Measurements from ENCODE around the gene SLC13A2. TPM values are rescaled to one million over a fixed set of nuclear protein-coding genes. Genes with fewer than 3 reads are reported as not detected.

SLC13A2 gene
- total and polyA plus RNA-seq, 12 donors: not detected

- Histone ChIP-seq H3K4me3 (no peak overlapping the region), H3K4me1 (no peaks in the 10 kb centered on the region), H3K27me3 (peaks cover 0 to 82% (median 53%) of the 10 kb centered on the region in 7 donors), H3K27ac (no peak overlapping the region), H3K36me3 (no peaks in the 10 kb centered on the region), H3K9me3 (no peaks in the 10 kb centered on the region)
- DNase-seq (no peak), ATAC-seq (no peak)
- intact Hi-C loops (cut with DNase I): no loop called here
- no peak for TF ChIP-seq CTCF (IDR thresholded peaks at IDR 0.05)
- WGBS, 2 donors: 25 to 27% methylated on average over 23 to 24 of the region's 24 CpGs
These were observed 34.2 kb downstream of the SLC13A2 start for GRCh38 chr17:28507567-28508203.

GRCh38 chr17:28508211-28508724, 34.8 kb downstream of the SLC13A2 start:
- WGBS, 2 donors: 58 to 65% methylated on average over 11 of the region's 11 CpGs
- no peak overlapping the region for H3K4me3 ChIP-seq
- DNase-seq: no peak
- intact Hi-C loops (cut with DNase I): no loop called here
- no peaks in the 10 kb centered on the region for H3K4me1 ChIP-seq
- no peak for ATAC-seq
- no peak overlapping the region for H3K27ac ChIP-seq
- no peak for TF ChIP-seq CTCF (IDR thresholded peaks at IDR 0.05)
- H3K27me3 ChIP-seq: peaks cover 0 to 88% (median 59%) of the 10 kb centered on the region in 7 donors
- H3K36me3 ChIP-seq: no peaks in the 10 kb centered on the region
- H3K9me3 ChIP-seq: no peaks in the 10 kb centered on the region

GRCh38 chr17:28509789-28510188, 36.3 kb downstream of the SLC13A2 start:
- no peak for TF ChIP-seq CTCF (IDR thresholded peaks at IDR 0.05)

GRCh38 chr17:28511858-28512461, 38.5 kb downstream of the SLC13A2 start:
- Histone ChIP-seq H3K27ac (no peak overlapping the region), H3K4me1 (no peaks in the 10 kb centered on the region), H3K4me3 (no peak overlapping the region), H3K9me3 (no peaks in the 10 kb centered on the region), H3K36me3 (no peaks in the 10 kb centered on the region), H3K27me3 (peaks cover 0 to 79% (median 55%) of the 10 kb centered on the region in 7 donors)
- intact Hi-C loops (cut with DNase I): no loop called here
- 60 to 71% methylated on average over 3 of the region's 3 CpGs for WGBS, 2 donors
- TF ChIP-seq CTCF (IDR thresholded peaks at IDR 0.05): no peak
- no peak for ATAC-seq
- DNase-seq: no peak

More at GRCh38 chr17:28509789-28510188, 36.3 kb downstream of the SLC13A2 start:
- DNase-seq (no peak), ATAC-seq (peak in 1 of 8 donors; percentile 32)
- H3K4me1 ChIP-seq: no peaks in the 10 kb centered on the region
- H3K9me3 ChIP-seq: no peaks in the 10 kb centered on the region
- no peak overlapping the region for H3K27ac ChIP-seq
- intact Hi-C loops (cut with DNase I): no loop called here
- H3K4me3 ChIP-seq: no peak overlapping the region
- WGBS, 2 donors: 77 to 79% methylated on average over 7 of the region's 7 CpGs
- H3K36me3 ChIP-seq: no peaks in the 10 kb centered on the region
- peaks cover 0 to 97% (median 63%) of the 10 kb centered on the region in 7 donors for H3K27me3 ChIP-seq
